NCI-H146 treated with DMSO at 0.1 percent for 48 hours (cell line): ENCODE results near the gene NFKBIA.
A peak's percentile ranks its signal among the peaks of the same experiment; 100 is the strongest.
"Not testable (repeated sequence)": the region's sequence is repeated elsewhere in the genome, so short reads cannot be mapped to it uniquely, and the experiment has no call there.

Experiments
- DNase-seq: peaks from one replicate; lab custom pipeline; 2025; ENCODE audit not compliant: unreplicated experiment; lab: John Stamatoyannopoulos, UW

The NFKBIA gene

DNA sequence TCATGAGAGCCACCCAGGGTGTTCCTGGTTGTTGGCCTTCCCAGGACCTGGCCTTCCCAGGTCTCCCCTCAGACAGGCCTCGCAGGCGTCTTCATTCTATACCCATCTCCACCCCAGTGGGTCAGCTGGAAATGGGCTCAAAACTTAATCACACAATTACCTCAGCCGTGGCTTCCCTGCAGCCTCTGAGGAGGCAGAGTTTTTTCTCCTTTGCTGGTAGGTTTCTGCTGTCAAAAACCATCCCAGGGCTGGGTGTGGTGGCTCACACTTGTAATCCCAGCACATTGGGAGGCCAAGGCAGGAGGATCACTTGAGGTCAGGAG is 13.2 kb downstream of the NFKBIA start:
- no peak for DNase-seq

DNA sequence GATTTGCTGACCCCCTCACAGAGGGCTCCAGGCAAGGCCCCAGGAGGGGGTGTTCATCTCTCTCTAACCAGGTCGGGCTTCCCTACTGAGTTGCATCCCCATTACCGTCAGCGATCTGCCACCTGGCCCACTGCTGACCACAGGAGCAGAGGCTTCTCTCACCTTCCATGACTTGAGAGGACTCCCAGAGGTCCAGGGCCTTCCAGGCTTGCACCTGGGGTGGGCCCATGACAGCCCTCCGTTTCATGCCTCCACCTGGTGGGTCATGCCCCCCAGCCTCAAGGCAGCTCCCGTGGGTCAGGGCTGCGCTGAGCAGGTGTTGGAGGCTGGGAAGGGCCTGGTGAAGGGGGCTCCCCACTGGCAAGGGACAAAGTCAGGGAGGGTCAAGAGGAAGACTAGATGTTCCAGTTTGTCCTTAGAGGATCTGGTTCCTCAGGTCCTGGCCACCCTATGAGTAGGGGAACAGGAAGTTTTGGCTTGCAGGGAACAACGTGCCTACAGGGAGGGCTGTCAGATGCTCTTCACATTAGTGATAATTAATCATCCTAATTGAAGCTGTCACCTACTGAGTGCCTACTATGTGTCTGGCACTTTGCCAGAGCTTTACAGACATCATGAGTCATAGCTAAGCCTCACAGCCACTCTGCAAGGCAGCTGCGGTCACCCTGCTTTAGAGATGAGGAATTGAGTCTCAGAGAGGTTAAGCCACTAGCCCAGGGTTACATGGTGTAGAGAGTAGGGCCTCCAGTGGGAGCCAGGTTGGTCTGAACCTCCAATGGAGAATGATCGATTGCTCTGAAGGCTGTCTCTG is 13.8 kb downstream of the NFKBIA start:
- no peak for DNase-seq

DNA sequence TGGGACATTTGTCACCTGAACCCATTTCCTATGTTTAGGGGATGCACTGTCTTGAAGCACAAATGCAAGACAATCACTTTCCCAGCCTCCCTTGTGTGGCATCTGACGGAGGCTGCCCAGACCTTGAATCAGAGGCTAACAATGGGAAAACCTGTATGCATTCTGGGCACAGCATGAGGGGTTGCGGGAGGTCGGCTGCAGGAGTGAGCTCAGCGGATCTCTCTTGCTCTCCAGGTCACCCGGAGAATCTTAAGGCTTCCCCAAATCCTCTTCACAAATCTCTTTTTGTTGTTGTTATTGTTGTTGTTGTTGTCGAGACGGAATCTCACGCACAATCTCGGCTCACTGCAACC is 15.3 kb downstream of the NFKBIA start:
- DNase-seq = no peak

DNA sequence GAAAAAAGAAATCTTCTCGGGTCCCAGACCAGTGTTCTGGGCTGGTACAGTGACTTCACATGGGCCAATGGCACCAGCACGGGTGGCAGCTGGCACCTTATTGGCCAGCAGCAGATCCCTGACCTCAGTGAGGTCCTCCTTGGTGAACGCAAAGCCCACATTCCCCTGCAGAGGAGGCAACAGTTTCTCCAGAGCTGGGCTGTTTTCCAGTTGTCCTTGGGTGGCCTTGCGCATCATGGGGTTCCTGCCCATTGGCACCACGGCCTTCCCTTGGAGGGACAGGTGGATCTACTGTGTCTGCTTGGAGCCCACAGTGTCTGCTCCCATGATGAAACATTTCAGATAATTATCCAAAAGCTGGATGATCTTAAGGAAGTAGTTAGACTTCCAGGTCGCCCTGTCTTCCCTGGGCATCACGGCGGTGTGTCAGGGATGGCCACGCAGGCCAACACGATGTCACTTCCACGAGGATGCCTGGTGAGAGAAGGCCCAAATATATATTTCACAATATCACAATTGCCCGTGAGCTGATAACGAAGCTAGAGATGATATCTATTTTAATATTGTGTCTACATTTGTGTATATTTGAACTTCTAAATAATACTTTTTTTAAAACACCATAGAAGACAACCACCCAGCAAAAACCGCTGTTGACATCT is 15.8 kb downstream of the NFKBIA start:
- DNase-seq = no peak

DNA sequence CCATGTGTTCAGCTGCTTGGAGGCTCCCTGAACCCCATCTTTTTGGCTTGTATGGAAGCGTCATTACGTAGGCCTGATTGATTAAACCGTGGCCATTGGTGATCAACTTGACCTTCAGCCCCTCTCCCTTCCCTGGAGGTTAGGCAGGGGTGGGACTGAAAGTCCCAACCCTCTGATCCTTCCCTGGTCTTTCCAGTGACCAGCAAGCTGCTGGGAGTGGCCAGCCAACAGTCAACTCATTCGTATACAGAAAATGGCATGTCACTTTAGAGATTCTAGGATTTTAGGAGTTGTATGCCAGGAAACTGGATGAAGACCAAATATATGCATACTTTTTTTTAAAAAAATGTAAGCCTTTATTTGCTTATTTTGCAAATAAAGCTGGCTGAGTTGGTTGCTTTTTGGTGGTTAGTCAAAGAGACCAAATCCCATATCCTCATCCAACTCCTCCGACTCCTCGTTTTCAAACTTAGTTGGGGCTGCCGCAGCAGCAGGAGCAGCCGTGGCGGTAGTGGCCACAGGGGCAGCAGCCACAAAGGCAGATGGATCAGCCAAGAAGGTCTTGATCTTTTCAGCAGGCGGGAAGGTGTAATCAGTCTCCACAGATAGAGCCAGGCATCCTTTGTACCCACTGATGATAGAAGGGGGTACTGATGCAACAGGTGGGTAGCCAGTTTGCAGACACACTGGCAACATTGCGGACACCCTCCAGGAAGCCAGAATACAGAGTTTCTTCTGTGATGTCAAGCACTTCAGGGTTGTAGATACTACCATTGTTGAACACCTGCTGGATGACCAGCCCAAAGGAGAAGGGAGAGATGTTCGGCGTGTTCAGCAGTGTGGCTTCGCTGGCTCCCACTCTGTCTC is 16.6 kb downstream of the NFKBIA start:
- DNase-seq = no peak

DNA sequence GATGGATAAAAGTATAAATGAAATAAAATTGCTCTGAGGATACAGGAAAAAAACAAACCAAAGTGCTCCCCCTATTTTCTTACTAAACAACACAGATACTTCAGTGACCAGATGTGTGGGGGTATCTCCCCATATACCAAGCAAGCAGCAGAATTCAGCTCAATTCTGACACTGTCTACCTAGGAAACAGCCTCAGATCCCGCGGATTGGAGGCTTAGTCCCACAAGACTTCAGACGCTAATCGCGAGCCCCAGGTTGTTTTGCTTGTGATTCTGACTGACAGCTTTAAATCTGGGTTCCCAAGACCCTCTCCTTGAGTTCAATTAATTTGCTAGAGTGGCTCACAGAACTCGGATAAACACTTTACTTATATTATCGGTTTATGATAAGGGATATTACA is 17.3 kb downstream of the NFKBIA start:
- peak; percentile 54 for DNase-seq

DNA sequence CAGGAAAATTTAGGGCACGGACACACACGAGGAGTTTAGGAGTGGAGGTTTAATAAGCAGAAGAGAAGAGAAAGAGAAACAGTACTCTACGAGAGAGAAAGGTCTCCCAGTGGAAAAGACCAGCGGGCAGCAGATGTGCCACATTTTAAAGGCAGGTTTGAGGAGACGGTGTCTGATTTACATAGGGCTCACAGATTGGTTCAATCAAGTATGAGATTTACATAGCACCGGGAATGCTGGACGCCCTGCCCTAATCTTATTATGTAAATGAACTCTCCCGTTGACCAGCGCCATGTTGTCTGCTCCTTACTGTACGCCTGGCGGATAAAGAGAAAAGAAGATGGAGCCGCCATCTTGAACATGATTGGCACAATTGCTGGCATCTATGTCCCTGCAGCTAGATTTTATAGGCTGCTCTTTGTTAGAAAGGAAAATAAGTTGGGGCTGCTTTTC is 17.9 kb downstream of the NFKBIA start:
- DNase-seq = peak; percentile 96

DNA sequence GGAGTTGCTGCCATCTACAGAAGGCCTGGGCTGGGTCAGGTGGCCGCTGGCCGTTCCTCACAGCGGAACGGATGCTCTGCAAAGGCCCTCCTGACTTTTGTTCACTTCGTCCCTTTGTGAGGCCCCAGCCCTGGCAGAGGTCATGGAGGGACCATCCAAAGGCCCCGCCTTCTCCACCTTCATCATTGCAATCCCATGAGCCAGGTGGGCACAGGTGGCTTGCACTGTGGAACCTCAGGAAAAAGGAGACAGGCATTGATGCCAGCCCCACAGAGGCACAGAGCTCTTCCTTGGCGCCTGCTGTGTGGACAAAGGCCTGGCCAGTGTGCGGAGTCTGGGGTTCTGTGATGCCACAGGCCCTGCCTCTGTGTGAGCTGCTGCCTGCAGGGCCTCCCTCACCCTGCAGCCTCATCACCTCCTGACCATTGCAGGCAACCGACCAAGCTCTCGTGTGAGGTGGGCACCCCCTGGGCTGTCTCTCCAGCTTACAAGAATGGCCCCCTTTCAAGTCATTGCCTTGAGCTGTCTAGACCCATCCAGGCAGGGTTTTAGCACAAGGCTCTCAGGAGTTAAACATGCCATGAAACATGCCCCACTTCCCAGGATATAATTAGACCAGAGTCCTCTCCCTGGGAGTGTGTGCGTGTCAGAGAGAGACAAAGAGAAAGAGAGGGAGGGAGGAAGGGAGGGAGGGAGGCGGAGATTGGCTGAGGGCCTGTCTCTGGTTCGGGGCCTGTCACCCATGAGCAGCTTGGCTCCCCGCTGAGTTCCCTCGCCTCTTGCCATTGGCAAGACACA is 19.3 kb downstream of the NFKBIA start:
- peak; percentile 56 for DNase-seq

DNA sequence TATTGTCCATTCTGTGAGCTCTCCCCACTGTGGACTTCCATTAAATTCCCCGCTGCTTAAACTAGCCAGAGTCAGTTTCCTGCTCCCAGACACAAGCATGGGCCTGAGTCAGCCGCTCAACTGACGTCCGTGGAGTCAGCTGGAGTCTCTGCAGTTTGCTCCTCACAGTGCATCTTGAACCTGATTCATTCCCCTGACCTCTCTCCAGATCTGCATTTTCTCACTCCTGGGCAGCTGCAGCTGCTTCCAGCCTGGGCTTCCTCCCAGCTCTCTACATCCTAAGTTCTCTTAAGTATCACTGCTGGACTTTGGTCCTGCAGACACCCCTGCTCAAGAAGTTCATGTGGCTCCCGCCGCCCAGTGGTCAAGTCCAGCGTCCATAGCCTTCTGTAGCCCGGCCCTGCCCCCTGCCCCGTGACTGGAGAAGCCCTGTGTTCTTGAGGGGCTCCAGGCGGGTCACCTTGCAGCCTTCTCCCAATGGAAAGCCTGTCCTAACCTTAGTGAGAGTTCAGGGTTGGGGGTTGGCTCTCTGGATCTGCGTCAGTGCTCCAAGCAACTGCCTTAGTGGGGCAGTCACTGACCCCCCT is 20.0 kb downstream of the NFKBIA start:
- DNase-seq = no peak

DNA sequence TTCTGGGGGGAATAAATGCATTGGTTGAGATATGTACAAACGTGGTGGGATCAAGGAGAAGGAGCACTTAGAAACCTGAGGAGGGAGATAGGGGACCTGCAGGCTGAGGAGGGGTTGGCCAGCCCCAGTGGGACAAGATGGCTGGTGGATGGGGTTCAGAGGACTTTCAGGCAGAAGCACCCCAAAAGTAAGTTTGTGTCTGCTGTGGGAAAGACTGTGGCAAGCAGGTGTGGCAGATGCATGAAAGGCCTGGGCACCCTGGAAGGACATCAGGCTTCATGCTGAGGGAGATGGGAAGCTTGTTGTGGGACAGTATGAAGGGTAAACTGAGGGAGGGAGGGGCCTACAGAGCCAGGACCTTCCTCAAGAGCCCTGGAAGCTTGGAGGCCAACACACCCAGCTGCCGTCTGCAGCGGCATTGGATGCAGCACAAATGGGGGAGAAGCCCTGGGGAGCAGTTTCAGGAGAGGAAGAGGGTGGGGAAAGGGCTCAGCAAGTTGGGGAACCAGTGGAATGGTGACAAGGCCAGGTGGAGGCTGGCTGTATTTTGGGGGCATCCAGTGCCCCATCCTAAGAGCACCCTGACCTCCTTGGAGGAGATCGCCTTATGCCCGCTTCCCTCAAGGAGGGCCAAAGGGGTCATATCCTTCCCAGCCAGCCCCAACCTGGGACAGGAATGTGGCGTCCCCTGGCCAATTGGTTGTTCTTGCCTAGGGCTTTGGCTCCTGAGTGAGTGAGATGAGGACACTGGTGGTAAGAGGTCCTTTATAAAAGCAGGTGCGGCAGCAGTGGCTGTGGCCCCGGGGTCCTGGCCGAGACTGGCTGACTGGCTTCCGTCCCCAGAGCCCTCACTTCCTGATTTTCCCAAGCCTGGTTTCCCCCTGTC is 20.7 kb downstream of the NFKBIA start:
- DNase-seq = no peak

DNA sequence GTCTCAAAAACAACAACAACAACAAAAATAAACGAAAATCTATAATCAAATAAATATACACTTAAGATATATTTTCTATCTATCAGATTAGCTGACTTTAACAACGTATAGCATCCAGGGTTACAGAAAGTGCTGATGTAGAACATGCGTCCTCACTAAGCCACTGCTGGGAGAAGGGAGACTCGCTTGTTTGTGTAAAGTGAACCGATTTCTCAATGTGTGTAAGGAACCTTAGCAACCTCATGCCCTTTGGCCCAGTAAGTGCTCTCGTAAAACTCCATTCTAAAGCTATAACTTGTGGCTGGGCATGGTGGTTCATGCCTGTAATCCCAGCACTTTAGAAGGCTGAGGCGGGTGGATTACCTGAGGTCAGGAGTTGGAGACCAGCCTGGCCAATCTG is 23.8 kb downstream of the NFKBIA start:
- DNase-seq = no peak

DNA sequence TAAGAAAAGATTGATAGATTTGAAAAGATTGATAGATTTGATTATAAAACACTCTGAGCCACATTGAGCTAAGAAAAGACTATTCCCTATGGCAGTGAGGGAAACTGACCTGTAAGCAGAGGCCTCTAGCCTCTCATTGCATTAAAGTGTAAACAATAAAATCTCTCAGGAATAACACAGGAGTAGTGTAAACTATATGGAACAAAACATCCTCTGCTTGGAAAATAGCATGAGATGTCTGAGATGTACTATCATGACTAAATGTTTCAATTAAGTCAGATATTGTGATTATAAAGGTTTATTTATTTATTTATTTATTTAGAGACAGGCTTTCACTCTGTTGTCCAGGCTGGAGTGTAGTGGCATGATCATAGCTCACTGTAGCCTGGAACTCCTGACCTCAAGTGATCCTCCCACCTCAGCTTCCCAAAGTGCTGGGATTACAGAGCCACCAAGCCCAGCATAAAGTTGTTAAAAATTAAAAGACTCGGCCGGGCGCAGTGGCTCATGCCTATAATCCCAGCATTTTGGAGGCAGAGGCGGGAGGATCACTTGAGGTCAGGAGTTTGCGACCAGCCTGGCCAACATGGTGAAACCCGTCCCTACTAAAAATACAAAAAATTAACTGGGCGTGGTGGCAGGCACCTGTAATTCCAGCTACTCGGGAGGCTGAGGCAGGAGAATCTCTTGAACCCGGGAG is 25.2 kb downstream of the NFKBIA start:
- not testable (repeated sequence) for DNase-seq

DNA sequence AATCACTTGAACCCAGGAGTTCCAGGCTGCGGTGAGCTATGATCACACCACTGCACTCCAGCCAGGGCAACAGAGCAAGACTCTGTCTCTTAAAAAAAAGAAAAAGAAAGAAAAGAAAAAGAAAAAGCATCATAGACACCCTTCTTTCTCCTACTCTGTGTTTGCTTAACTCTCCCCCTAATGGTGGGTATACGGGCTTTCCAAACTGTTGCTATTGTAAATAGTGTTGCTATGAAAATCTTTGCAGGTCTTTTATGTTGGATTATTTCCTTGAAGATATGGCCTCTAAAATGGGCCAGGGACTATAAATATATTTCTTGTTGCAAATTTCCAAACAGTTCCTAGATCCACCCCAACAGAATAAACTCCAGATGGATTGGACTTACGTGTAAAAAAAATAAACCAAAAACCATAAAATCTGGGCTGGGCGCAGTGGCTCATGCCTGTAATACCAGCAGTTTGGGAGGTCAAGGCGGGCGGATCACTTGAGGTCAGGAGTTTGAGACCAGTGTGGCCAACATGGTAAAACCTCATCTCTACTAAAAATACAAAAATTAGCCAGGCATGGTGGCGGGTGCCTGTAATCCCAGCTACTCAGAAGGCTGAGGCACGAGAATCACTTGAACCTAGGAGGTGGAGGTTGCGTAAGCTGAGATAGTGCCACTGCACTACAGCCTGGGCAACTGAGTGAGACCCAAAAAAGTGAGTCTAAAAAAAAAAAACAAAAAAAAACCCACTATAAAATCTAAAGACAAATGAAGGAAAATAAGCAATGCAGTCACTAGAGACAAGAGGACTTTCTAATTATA is 25.9 kb downstream of the NFKBIA start:
- DNase-seq = no peak

DNA sequence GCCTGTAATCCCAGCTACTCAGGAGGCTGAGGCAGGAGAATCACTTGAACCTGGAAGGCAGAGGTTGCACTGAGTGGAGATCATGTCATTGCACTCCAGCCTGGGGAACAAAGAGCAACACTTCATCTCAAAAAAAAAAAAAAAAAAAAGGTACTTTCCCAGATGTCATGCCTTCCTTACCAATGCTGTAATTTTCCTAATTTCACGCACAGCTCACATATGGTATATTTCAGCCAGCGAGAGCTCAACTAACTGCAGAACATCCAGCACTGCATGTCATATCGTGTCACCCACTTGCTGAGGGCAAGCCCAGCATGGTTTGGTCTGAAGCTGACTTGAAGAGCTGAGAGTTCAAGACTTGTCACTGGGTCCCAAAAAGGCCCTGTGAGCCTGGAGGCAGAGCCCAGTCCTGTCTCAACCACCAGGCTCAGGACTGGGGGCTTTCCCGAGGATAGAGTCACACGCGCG is 29.0 kb downstream of the NFKBIA start:
- no peak for DNase-seq

DNA sequence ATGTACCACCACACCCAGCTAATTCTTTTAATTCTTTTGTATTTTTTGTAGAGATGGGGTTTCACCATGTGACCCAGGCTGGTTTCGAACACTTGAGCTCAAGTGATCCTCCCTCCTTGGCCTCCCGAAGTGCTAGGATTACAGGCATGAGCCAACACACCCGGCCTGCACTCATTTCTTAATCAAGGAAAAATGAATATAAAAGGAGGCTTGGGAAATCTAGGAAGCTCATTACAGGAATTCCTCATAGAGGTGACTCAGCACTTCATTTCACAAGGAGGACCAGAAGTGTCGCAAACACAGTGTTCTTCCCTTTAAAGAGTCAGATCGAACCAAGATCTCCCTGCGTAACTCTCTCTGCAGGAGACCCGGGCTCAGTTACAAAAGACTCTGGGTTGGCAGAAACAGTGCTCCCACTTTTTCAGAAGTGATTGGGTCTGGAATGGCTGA is 30.3 kb downstream of the NFKBIA start:
- DNase-seq = no peak

DNA sequence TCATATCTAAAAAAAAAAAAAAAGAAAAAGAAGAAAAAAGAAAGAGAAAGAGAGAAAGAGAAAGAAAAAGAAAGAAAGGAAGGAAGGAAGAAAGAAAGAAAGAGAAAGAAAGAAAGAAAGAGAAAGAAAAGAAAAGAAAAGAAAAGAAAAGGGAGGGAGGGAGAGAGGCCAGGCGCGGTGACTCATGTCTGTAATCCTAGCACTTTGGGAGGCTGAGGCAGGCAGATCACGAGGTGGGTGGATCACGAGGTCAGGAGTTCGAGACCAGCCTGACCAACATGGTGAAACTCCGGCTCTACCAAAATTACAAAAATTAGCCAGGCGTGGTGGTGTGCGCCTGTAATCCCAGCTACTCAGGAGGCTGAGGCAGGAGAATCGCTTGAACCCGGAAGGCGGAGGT is 31.3 kb downstream of the NFKBIA start:
- not testable (repeated sequence) for DNase-seq

DNA sequence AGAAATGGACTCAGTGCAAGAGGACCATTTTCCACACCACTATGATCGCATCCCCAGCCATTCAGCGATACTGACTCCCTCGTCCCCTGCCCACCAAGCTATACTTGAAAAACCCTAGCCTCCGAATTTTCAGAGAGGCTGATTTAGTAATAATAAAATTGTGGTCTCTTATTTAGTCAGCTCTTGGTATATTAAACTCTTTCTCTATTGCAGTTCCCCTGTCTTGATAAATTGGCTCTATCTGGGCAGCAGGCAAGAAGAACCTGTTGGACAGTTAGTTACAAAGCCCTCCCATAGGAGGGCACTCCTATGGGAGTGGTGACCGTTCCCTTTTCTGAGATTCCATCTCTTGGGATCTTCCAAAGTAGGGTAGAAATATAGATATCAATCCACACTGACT is 33.6 kb downstream of the NFKBIA start:
- no peak for DNase-seq

DNA sequence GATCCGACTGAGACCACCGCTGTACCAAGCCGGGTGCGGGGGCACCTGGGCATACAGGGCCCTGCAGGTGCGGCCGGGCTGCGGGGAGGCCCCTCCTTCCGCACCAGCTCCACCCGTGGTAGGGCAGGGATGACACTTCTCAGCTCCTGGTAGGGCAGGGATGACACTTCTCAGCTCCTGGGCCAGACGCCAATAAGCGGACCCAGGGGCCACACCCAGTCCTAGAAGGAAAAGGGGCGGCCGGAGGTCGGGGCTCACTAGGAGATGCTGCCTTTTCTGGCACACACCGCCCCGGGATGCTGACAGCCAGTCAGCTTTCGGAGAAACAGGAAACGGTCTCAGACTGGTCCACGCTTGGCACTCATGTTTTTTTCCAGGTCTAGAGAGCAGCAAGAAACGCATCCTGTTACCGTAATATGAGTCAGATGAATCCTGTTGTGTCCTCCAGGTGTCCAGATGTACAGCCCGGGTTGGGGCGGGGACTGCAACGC is 34.8 kb downstream of the NFKBIA start:
- DNase-seq = no peak
